ENCODE results near the gene FGA. TPM values are rescaled to one million over a fixed set of nuclear protein-coding genes. Genes with fewer than 3 reads are reported as not detected.

Gene FGA
- total RNA-seq, 1 donor from 2014 or later = not detected

Other genes with a start within 250 kb of the FGA start
- 0.17 and 8.3 TPM in 2 replicates for gene DCHS2, start 98.9 kb downstream of the FGA start, total RNA-seq
- 70.3 and 124 TPM in 2 replicates for gene PLRG1, start 40.3 kb downstream of the FGA start, total RNA-seq
- gene FGB, start 27.7 kb downstream of the FGA start, total RNA-seq = not detected in 2 replicates
- 0.19 TPM in 1 of 2 replicates, not detected in the other for gene FGG, start 21.9 kb upstream of the FGA start, total RNA-seq
- not detected in 2 replicates for gene LRAT, start 153.3 kb upstream of the FGA start, total RNA-seq
- 0.70 TPM in 1 of 2 replicates, not detected in the other for gene RBM46, start 190.5 kb upstream of the FGA start, total RNA-seq